Kidney (tissue), 14 donors: ENCODE measurements around the gene HOXD1. TPM values are rescaled to one million over a fixed set of nuclear protein-coding genes. Genes with fewer than 3 reads are reported as not detected.

Experiments
- DNase-seq, 5 donors: peaks; one replicate each; pipeline ENCODE4 v3.0.0-alpha.2; 2013 to 2020
- FAIRE-seq: peaks from 2 replicates; lab custom pipeline; 2012; peaks lifted over from hg19 to GRCh38; lab: Jason Lieb, UNC
- H3K27ac ChIP-seq, 2 donors: one replicate each; pipeline ENCODE4 v1.7.0; 2013; ENCODE audit warnings: low read depth in 2 of 2, low read length in 2 of 2, inconsistent platforms in 1 of 2
- H3K27me3 ChIP-seq: one replicate; pipeline ENCODE4 v1.7.1; 2013; ENCODE audit warnings: low read length, inconsistent platforms; ENCODE audit not compliant: control insufficient read depth, insufficient read depth
- H3K36me3 ChIP-seq, 3 donors: one replicate each; pipeline versions ENCODE4 v1.7.0 to v1.7.1; 2013; ENCODE audit warnings: low read length in 3 of 3, control low read depth in 1 of 3, inconsistent platforms in 1 of 3; ENCODE audit not compliant: insufficient read depth in 3 of 3, control insufficient read depth in 2 of 3
- H3K4me1 ChIP-seq, 3 donors: one replicate each; pipeline versions ENCODE4 v1.7.0 to v1.7.1; 2013; ENCODE audit warnings: low read length in 3 of 3, inconsistent platforms in 1 of 3, low read depth in 1 of 3; ENCODE audit not compliant: control insufficient read depth in 2 of 3, insufficient read depth in 2 of 3
- H3K4me3 ChIP-seq, 3 donors: one replicate each; pipeline versions ENCODE4 v1.7.0 to v1.8.1; 2013; ENCODE audit warnings: low read length in 3 of 3, control low read depth in 1 of 3, inconsistent platforms in 1 of 3
- H3K9ac ChIP-seq, 3 donors: one replicate each; pipeline versions ENCODE4 v1.7.0 to v1.7.1; 2013; ENCODE audit warnings: low read length in 3 of 3, control low read depth in 1 of 3, inconsistent platforms in 1 of 3
- H3K9me3 ChIP-seq, 3 donors: one replicate each; pipeline versions ENCODE4 v1.7.0 to v1.7.1; 2013; ENCODE audit warnings: low read length in 3 of 3, control low read depth in 1 of 3, inconsistent platforms in 1 of 3; ENCODE audit not compliant: control insufficient read depth in 2 of 3, insufficient read depth in 1 of 3
- intact Hi-C: fragments of 100-400 bp; cut with DNase I; formaldehyde crosslinking; loops from one replicate; pipeline ENCODE4 v1.11.1; 2022
- microRNA-seq: library from miRNA; unstranded; fragments of <30 nt; microRNA quantifications from one replicate; pipeline ENCODE4 v1.2.0, GENCODE V29; 2020
- polyA plus RNA-seq: library from polyadenylated mRNA; stranded (reverse); fragments of 350-450 nt; fragmentation: Illumina TruSeq; extraction: RNeasy Lipid Tissue Mini Kit (QIAGEN cat#74804); gene quantifications from one replicate; pipeline ENCODE4 v1.2.3, GENCODE V29; 2014; ENCODE audit warnings: low read depth, low replicate concordance; ENCODE audit not compliant: insufficient read depth
- total RNA-seq: library from RNA; stranded (reverse); fragmentation: NEBNext Ultra II Directional; extraction: Animal tissue kit (Norgen Biotek cat#: 25700); gene quantifications from one replicate; pipeline ENCODE4 v1.2.1, GENCODE V29; 2021
- TF ChIP-seq, protein P1 (sequence below): IDR thresholded peaks from 3 replicates; pipeline ENCODE4 v1.5.1; 2012; ENCODE audit warnings: mild to moderate bottlenecking, moderate library complexity, borderline replicate concordance; ENCODE audit not compliant: insufficient read depth; ENCODE audit errors: extremely low read depth
- donor health status: control.
- donor health status: control.
- donor health status: control.
- donor health status: control.
- donor health status: control.
- donor health status: DM: yes; HTN: yes; CAD: no.
- donor health status: Normal renal cell carcinoma (clear cell type).

HOXD1 gene
- total and polyA plus RNA-seq, 2 donors from 2014 or later, result 4.3 to 11.3 TPM

DNA sequence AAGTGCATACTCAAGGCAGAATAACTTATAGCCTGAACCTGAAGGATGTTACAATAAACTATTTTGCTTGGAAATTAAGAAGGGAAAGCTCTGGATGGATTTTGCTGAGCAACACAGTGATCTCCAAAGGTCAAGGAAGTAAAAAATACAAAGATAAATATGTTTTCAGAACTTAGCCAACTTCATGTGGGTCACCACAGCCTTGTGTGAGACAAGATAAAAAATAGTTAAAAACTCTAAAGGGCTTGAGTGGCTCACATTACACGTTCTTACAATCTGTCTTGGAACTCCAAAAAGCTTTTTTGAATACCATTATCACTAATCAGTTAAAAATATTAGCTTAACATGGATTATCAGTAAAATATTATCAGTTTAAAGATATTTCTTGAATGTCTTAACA, 51.8 kb downstream of the HOXD1 start:
- FAIRE-seq, result no peak

More for the DNA sequence above, 51.8 kb downstream of the HOXD1 start:
- Histone ChIP-seq H3K27ac (no peak overlapping the region), H3K36me3 (no peaks in the 10 kb centered on the region), H3K4me3 (no peak overlapping the region), H3K9me3 (no peaks in the 10 kb centered on the region), H3K27me3 (no peaks in the 10 kb centered on the region), H3K4me1 (no peaks in the 10 kb centered on the region), H3K9ac (no peak overlapping the region)
- no peak for DNase-seq
- intact Hi-C loops, result no loop called here
- TF ChIP-seq, protein P1, sequence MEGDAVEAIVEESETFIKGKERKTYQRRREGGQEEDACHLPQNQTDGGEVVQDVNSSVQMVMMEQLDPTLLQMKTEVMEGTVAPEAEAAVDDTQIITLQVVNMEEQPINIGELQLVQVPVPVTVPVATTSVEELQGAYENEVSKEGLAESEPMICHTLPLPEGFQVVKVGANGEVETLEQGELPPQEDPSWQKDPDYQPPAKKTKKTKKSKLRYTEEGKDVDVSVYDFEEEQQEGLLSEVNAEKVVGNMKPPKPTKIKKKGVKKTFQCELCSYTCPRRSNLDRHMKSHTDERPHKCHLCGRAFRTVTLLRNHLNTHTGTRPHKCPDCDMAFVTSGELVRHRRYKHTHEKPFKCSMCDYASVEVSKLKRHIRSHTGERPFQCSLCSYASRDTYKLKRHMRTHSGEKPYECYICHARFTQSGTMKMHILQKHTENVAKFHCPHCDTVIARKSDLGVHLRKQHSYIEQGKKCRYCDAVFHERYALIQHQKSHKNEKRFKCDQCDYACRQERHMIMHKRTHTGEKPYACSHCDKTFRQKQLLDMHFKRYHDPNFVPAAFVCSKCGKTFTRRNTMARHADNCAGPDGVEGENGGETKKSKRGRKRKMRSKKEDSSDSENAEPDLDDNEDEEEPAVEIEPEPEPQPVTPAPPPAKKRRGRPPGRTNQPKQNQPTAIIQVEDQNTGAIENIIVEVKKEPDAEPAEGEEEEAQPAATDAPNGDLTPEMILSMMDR, result no peak

Small RNAs within 50 kb of the gene (microRNA-seq; reads per million reads assigned to microRNA genes)
- gene MIR10B, result 45,537 reads per million, percentile 98 among the genes with 10 or more reads in this experiment

Other genes starting within 250 kb of the HOXD1 start
- gene LNPK, start 186.4 kb upstream of the HOXD1 start, total RNA-seq, result 29.0 TPM
- gene LNPK, start 186.4 kb upstream of the HOXD1 start, polyA plus RNA-seq, result 5.1 TPM
- not detected for gene EVX2, start 104.7 kb upstream of the HOXD1 start, total RNA-seq
- gene EVX2, start 104.7 kb upstream of the HOXD1 start, polyA plus RNA-seq, result not detected
- gene HOXD13, start 95.9 kb upstream of the HOXD1 start, total RNA-seq, result not detected
- gene HOXD13, start 95.9 kb upstream of the HOXD1 start, polyA plus RNA-seq, result not detected
- not detected for gene HOXD12, start 88.9 kb upstream of the HOXD1 start, total RNA-seq
- not detected for gene HOXD12, start 88.9 kb upstream of the HOXD1 start, polyA plus RNA-seq
- 15.9 TPM for gene HOXD11, start 81.4 kb upstream of the HOXD1 start, total RNA-seq
- gene HOXD11, start 81.4 kb upstream of the HOXD1 start, polyA plus RNA-seq, result 5.8 TPM
- 35.4 TPM for gene HOXD10, start 71.9 kb upstream of the HOXD1 start, total RNA-seq
- gene HOXD10, start 71.9 kb upstream of the HOXD1 start, polyA plus RNA-seq, result 28.2 TPM
- gene HOXD9, start 65.9 kb upstream of the HOXD1 start, total RNA-seq, result 36.5 TPM
- 36.4 TPM for gene HOXD9, start 65.9 kb upstream of the HOXD1 start, polyA plus RNA-seq
- gene HOXD8, start 59.0 kb upstream of the HOXD1 start, total RNA-seq, result 76.5 TPM
- gene HOXD8, start 59.0 kb upstream of the HOXD1 start, polyA plus RNA-seq, result 122 TPM
- gene HOXD4, start 37.1 kb upstream of the HOXD1 start, total RNA-seq, result 27.8 TPM
- 12.1 TPM for gene HOXD4, start 37.1 kb upstream of the HOXD1 start, polyA plus RNA-seq
- 29.3 TPM for gene HOXD3, start 31.4 kb upstream of the HOXD1 start, total RNA-seq
- gene HOXD3, start 31.4 kb upstream of the HOXD1 start, polyA plus RNA-seq, result 16.9 TPM
- gene MTX2, start 80.8 kb downstream of the HOXD1 start, total RNA-seq, result 23.6 TPM
- 120 TPM for gene MTX2, start 80.8 kb downstream of the HOXD1 start, polyA plus RNA-seq